Panc1 (cell line): ENCODE measurements around the gene ATP5F1E. TPM values are rescaled to one million over a fixed set of nuclear protein-coding genes. Genes with fewer than 3 reads are reported as not detected.

ENCODE experiments used
- ATAC-seq: fragments of 200-7000 bp; cut with Tn5 transposase; 2 replicates; pipeline ENCODE4 v1.9.1; 2020; ENCODE audit warnings: mild to moderate bottlenecking, moderate library complexity
- BruUV-seq: library from RNA; stranded (reverse); fragments of 400-500 nt; replicated peaks from 2 replicates; lab custom pipeline; 2021; lab: Mats Ljungman, UMichigan
- CTCF ChIA-PET: fragments of 300-600 bp; sonication (Branson Sonifier 250); formaldehyde crosslinking; loops from one replicate; lab custom pipeline; 2022; ENCODE audit warnings: antibody characterized with exemption; lab: Charles Lee
- POLR2A ChIA-PET: fragments of 300-600 bp; sonication (Branson Sonifier 250); formaldehyde crosslinking; loops from one replicate; lab custom pipeline; 2022; ENCODE audit warnings: antibody characterized with exemption; lab: Charles Lee
- DNase-seq: peaks from one replicate; pipeline ENCODE4 v3.0.0-alpha.2; 2010; ENCODE audit warnings: low read depth, low spot score
- H3K27ac ChIP-seq: 2 replicates; pipeline ENCODE4 v1.5.1; 2011; ENCODE audit warnings: mild to moderate bottlenecking, low read length, inconsistent platforms
- H3K27me3 ChIP-seq: fragments of 200-500 bp; sonication (Bioruptor generic); 2 replicates; pipeline ENCODE4 v1.6.0; 2014; ENCODE audit warnings: low read length, inconsistent platforms; ENCODE audit not compliant: control insufficient read depth, insufficient read depth
- H3K36me3 ChIP-seq: fragments of 200-500 bp; sonication (Bioruptor generic); 2 replicates; pipeline ENCODE4 v1.5.1; 2014; ENCODE audit warnings: inconsistent platforms, mild to moderate bottlenecking, low read length, moderate library complexity; ENCODE audit not compliant: control insufficient read depth, insufficient read depth
- H3K4me1 ChIP-seq: 2 replicates; pipeline ENCODE4 v1.5.1; 2011; ENCODE audit warnings: inconsistent platforms, mild to moderate bottlenecking, low read length, moderate library complexity; ENCODE audit not compliant: control insufficient read depth, insufficient read depth
- H3K4me3 ChIP-seq, 2 experiments: 2 replicates each; pipeline ENCODE4 v1.5.1; 2011 to 2012; ENCODE audit warnings: low read depth in 2 of 2, low read length in 2 of 2, mild to moderate bottlenecking in 2 of 2, inconsistent platforms in 1 of 2, moderate library complexity in 1 of 2
- H3K9me3 ChIP-seq: fragments of 200-500 bp; sonication (Bioruptor generic); 2 replicates; pipeline ENCODE4 v1.5.1; 2014; ENCODE audit warnings: low read depth, mild to moderate bottlenecking, inconsistent platforms, low read length, moderate library complexity; ENCODE audit not compliant: control insufficient read depth, insufficient read depth
- CTCF ChIP-seq: fragments of 450-650 bp; IDR thresholded peaks from 2 replicates; pipeline ENCODE4 v1.5.1; 2017; ENCODE audit warnings: mild to moderate bottlenecking
- POLR2AphosphoS5 ChIP-seq: IDR thresholded peaks from 2 replicates; pipeline ENCODE4 v1.6.1; 2012; ENCODE audit warnings: mild to moderate bottlenecking, low read depth, low read length, moderate library complexity
- SIN3A ChIP-seq: IDR thresholded peaks from 2 replicates; pipeline ENCODE4 v1.6.1; 2012; ENCODE audit warnings: low read depth, mild to moderate bottlenecking, low read length, moderate library complexity, borderline replicate concordance; ENCODE audit not compliant: insufficient read depth
- TCF7L2 ChIP-seq: IDR thresholded peaks from 2 replicates; pipeline ENCODE4 v1.6.1; 2011; ENCODE audit warnings: mild to moderate bottlenecking, low read depth, low read length, inconsistent platforms
- in situ Hi-C: cut with HindIII; loops from 2 replicates; pipeline ENCODE4 v1.10.0; 2016; ENCODE audit warnings: low sequenced_read_pairs, low pct_unique_long_range_greater_than_20kb
- intact Hi-C: fragments of 100-400 bp; cut with micrococcal nuclease; formaldehyde crosslinking; loops from one replicate; pipeline ENCODE4 v1.10.0; 2022; ENCODE audit not compliant: unreplicated experiment
- total RNA-seq: library from RNA; stranded (reverse); gene quantifications from one replicate; pipeline ENCODE4 v1.2.1, GENCODE V29; 2021; ENCODE audit not compliant: unreplicated experiment
- TF ChIP-seq, protein P1 (sequence below), 2 experiments: IDR thresholded peaks; 2 replicates each; pipeline ENCODE4 v1.6.1; 2011 to 2012; ENCODE audit warnings: low read depth in 2 of 2, control low read depth in 1 of 2, low read length in 1 of 2, mild to moderate bottlenecking in 1 of 2, moderate library complexity in 1 of 2; ENCODE audit not compliant: insufficient read depth in 1 of 2

Gene ATP5F1E
- total RNA-seq, 1 experiment from 2014 or later = 90.6 TPM

DNA sequence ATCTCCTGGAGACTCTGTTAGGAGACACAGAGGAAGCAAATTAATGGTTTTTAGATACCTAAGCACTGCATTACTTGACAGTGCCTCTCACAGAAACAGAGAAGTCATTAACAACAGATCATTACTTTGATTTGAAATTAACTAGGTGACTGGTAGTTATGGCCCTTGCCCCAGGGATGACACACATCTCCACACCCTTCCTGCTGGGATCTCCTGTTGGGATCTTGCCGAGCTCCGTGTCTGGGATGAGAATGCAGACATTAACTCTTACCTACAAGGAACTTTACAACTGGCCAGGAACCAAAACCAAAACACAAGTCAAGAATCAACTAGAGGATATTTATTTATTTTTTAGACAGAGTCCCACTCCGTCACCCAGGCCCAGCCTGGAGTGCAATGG lies 12.7 kb upstream of the ATP5F1E start:
- Histone ChIP-seq H3K4me3 (no peak overlapping the region), H3K36me3 (no peaks in the 10 kb centered on the region), H3K27ac (no peak overlapping the region), H3K9me3 (no peaks in the 10 kb centered on the region), H3K4me1 (peaks cover 17% of the 10 kb centered on the region), H3K27me3 (peaks cover 3% of the 10 kb centered on the region; the same call in 1 of the 2 replicates)
- BruUV-seq = no TSS peak
- intact Hi-C loops = no loop called here
- DNase-seq (no peak), ATAC-seq (no peak)
- in situ Hi-C loops = no loop called here
- ChIA-PET CTCF (no interaction called here), POLR2A (no interaction called here)
- TF ChIP-seq POLR2AphosphoS5 = no peak
- TF ChIP-seq TCF7L2 = no peak

GRCh38 chr20:59044295-59044694 lies 12.2 kb upstream of the ATP5F1E start:
- DNase-seq = no peak
- ChIA-PET CTCF (interaction anchor here (0.7 kb wide), 1 partner anchor 12 kb away, joined by 3 read pairs; the partner anchor contains the start of gene ATP5F1E), POLR2A (no interaction called here)
- intact Hi-C loops = no loop called here
- peaks cover 3% of the 10 kb centered on the region; the same call in 1 of the 2 replicates for H3K27me3 ChIP-seq
- H3K9me3 ChIP-seq = no peaks in the 10 kb centered on the region
- ATAC-seq = no peak
- H3K4me1 ChIP-seq = peaks cover 22% of the 10 kb centered on the region
- no peak overlapping the region for H3K4me3 ChIP-seq
- TF ChIP-seq SIN3A = no peak
- no peak for TF ChIP-seq TCF7L2
- TF ChIP-seq, protein P1, sequence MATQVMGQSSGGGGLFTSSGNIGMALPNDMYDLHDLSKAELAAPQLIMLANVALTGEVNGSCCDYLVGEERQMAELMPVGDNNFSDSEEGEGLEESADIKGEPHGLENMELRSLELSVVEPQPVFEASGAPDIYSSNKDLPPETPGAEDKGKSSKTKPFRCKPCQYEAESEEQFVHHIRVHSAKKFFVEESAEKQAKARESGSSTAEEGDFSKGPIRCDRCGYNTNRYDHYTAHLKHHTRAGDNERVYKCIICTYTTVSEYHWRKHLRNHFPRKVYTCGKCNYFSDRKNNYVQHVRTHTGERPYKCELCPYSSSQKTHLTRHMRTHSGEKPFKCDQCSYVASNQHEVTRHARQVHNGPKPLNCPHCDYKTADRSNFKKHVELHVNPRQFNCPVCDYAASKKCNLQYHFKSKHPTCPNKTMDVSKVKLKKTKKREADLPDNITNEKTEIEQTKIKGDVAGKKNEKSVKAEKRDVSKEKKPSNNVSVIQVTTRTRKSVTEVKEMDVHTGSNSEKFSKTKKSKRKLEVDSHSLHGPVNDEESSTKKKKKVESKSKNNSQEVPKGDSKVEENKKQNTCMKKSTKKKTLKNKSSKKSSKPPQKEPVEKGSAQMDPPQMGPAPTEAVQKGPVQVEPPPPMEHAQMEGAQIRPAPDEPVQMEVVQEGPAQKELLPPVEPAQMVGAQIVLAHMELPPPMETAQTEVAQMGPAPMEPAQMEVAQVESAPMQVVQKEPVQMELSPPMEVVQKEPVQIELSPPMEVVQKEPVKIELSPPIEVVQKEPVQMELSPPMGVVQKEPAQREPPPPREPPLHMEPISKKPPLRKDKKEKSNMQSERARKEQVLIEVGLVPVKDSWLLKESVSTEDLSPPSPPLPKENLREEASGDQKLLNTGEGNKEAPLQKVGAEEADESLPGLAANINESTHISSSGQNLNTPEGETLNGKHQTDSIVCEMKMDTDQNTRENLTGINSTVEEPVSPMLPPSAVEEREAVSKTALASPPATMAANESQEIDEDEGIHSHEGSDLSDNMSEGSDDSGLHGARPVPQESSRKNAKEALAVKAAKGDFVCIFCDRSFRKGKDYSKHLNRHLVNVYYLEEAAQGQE (IDR thresholded peaks at IDR 0.05; ENCODE audit: insufficient read depth in 1 of 2, low read depth in 2 of 2, low read length in 1 of 2) = no peak
- no peak for TF ChIP-seq POLR2AphosphoS5
- no peak for TF ChIP-seq CTCF
- peaks cover under 1% of the 10 kb centered on the region; the same call in 1 of the 2 replicates for H3K36me3 ChIP-seq
- in situ Hi-C loops = no loop called here
- no TSS peak for BruUV-seq
- H3K27ac ChIP-seq = peak overlapping the region; percentile 84; the same call in 1 of the 2 replicates

DNA sequence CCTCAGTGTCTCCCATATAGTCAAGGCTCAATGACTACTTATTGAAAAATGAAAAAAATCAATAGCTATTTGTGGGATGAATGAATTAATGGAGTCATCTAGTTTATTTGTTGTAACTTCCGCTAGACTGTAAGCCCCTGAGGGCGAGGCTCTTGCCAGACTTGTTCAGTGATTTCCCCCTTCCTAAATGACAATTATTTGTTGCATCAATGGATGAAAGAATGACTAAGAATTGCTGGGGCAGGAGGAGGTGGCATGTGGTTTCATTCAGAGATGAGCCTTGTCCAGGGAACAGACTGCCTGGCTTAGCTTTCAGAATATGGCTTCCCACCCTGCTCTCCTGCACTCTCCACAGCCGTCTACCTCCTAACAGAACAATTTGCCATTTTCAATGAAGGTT lies 11.6 kb upstream of the ATP5F1E start:
- BruUV-seq = no TSS peak
- ChIA-PET CTCF (interaction anchor here (0.7 kb wide), 1 partner anchor 12 kb away, joined by 3 read pairs; the partner anchor contains the start of gene ATP5F1E), POLR2A (interaction anchor here (2.1 kb wide), 1 partner anchor 11 kb away, joined by 8 read pairs; the partner anchor contains the start of gene ATP5F1E)
- no peak for ATAC-seq
- intact Hi-C loops (no loop called here), in situ Hi-C loops (no loop called here)
- Histone ChIP-seq H3K4me3 (peak overlapping the region; percentile 76 to 86; a peak in 3 of 4 replicates), H3K9me3 (no peaks in the 10 kb centered on the region), H3K27me3 (peaks cover 3% of the 10 kb centered on the region; the same call in 1 of the 2 replicates), H3K4me1 (peaks cover 28% of the 10 kb centered on the region), H3K36me3 (peaks cover 5% of the 10 kb centered on the region; the same call in 1 of the 2 replicates), H3K27ac (peak overlapping the region; percentile 84)
- TF ChIP-seq TCF7L2 (no peak), SIN3A (no peak), POLR2AphosphoS5 (no peak), CTCF (no peak)
- TF ChIP-seq, protein P1 (IDR thresholded peaks at IDR 0.05; ENCODE audit: insufficient read depth in 1 of 2, low read depth in 2 of 2, low read length in 1 of 2) = no peak
- no peak for DNase-seq
